Measurements from ENCODE around the gene GPR155. TPM values are rescaled to one million over a fixed set of nuclear protein-coding genes. Genes with fewer than 3 reads are reported as not detected.

The GPR155 gene
- total and polyA plus RNA-seq, 2 donors (not counting 1 experiment from before 2014, with no cell fraction given), result 4.2 to 17.6 TPM

DNA sequence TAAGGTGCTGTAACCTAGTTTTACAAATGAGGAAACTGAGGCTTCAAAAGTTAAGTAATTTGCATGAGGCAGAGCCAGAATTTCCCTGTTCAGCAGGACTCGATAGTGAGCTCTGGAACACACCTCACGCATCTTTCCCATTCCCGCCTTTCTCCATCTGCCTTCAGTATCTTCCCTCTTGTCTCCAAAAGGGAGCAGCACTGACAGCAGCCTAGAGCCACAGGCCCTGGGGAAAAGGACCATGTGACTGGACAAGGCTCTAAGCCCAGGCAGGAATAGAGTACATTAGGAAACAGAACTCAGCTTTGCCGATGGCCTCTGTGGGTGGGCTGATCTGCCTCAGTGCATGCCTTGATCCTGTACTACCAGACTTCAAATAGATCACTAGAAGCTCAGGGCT, 21.5 kb downstream of the GPR155 start:
- ChIA-PET CTCF (interaction anchor here (0.9 to 1.8 kb wide), 5 partner anchors 13 to 222 kb away, joined by 3 to 11 read pairs (median 6); no protein-coding TSS in a partner anchor), POLR2A (no interaction called here)
- Histone ChIP-seq H3K36me3 (replicated peaks in 1 of 2; ENCODE audit: control extremely low read depth in 1 of 2, control insufficient read depth in 1 of 2, extremely low read depth in 1 of 2, insufficient read depth in 2 of 2, low read length in 1 of 2) (no peaks in the 10 kb centered on the region), H3K79me2 (ENCODE audit: control insufficient read depth, insufficient read depth, low read length) (no peaks in the 10 kb centered on the region), H3K9me3 (ENCODE audit: control extremely low read depth in 1 of 3, control insufficient read depth in 2 of 3, insufficient read depth in 1 of 3, low read length in 2 of 3) (no peaks in the 10 kb centered on the region), H3K27me3 (replicated peaks in 1 of 4; ENCODE audit: control extremely low read depth in 1 of 4, control insufficient read depth in 3 of 4, insufficient read depth in 4 of 4, low read length in 3 of 4) (no peaks in the 10 kb centered on the region), H3K9ac (ENCODE audit: low read length) (no peak overlapping the region), H3K4me1 (ENCODE audit: control insufficient read depth in 2 of 2, insufficient read depth in 2 of 2, low read length in 2 of 2) (no peaks in the 10 kb centered on the region), H3K4me3 (ENCODE audit: control extremely low read depth in 1 of 5, extremely low read depth in 1 of 5, insufficient read depth in 1 of 5, low read depth in 2 of 5, low read length in 4 of 5) (no peak overlapping the region), H2AFZ (ENCODE audit: insufficient read depth, low read depth, low read length, poor library complexity, severe bottlenecking) (no peak overlapping the region), H4K20me1 (ENCODE audit: control insufficient read depth, insufficient read depth, low read length, poor library complexity, severe bottlenecking) (no peaks in the 10 kb centered on the region), H3K27ac (ENCODE audit: low read length in 2 of 2) (no peak overlapping the region), H3K4me2 (replicated peaks; ENCODE audit: low read depth, low read length, poor library complexity, severe bottlenecking) (no peak overlapping the region)
- intact Hi-C loops (cut with micrococcal nuclease), result no loop called here
- H3K9me3 Mint-ChIP-seq (ENCODE audit: insufficient read depth), result no peaks in the 10 kb centered on the region
- no peak overlapping the region for H3K27ac Mint-ChIP-seq
- H3K4me1 Mint-ChIP-seq, result no peaks in the 10 kb centered on the region
- no peaks in the 10 kb centered on the region for H3K27me3 Mint-ChIP-seq
- H3K4me3 Mint-ChIP-seq, result no peak overlapping the region
- ATAC-seq (ENCODE audit: low read depth), result no peak
- TF ChIP-seq EZH2 (IDR thresholded peaks at IDR 0.05; ENCODE audit: borderline replicate concordance, insufficient read depth, low read depth, low read length, poor library complexity, severe bottlenecking), result no peak
- TF ChIP-seq, protein P1, sequence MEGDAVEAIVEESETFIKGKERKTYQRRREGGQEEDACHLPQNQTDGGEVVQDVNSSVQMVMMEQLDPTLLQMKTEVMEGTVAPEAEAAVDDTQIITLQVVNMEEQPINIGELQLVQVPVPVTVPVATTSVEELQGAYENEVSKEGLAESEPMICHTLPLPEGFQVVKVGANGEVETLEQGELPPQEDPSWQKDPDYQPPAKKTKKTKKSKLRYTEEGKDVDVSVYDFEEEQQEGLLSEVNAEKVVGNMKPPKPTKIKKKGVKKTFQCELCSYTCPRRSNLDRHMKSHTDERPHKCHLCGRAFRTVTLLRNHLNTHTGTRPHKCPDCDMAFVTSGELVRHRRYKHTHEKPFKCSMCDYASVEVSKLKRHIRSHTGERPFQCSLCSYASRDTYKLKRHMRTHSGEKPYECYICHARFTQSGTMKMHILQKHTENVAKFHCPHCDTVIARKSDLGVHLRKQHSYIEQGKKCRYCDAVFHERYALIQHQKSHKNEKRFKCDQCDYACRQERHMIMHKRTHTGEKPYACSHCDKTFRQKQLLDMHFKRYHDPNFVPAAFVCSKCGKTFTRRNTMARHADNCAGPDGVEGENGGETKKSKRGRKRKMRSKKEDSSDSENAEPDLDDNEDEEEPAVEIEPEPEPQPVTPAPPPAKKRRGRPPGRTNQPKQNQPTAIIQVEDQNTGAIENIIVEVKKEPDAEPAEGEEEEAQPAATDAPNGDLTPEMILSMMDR (IDR thresholded peaks at IDR 0.05), result no peak
- 94% methylated on average over 3 of the region's 4 CpGs for WGBS (ENCODE audit: insufficient coverage)
- no peak for DNase-seq

DNA sequence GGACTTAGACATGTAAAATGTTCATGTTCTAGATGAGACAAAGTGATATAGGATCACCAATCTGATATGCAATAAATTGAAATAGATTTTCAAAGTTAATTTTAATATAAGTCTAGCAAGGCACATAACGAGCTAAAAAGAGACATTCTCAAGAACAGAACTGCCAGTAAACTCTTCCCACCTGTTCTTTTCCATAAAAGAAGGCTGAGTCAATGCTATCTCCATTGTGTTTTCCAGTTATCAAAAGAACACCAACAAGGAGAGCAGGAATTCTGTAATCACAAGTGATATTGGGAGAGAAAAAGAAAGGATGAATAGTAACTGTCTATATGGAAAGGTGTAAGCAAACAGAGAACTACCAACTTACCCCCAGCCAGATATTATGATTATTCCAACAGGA, 25.6 kb downstream of the GPR155 start:
- POLR2A ChIA-PET, result no interaction called here
- CTCF ChIA-PET, result interaction anchor here (0.8 to 5.9 kb wide), 17 partner anchors 10 to 237 kb away, joined by 3 to 194 read pairs (median 14); partner anchors contain the start of genes GPR155 and SCRN3
- Histone ChIP-seq H3K4me1 (ENCODE audit: control insufficient read depth in 2 of 2, insufficient read depth in 2 of 2, low read length in 2 of 2) (no peaks in the 10 kb centered on the region), H3K4me3 (ENCODE audit: control extremely low read depth in 1 of 5, extremely low read depth in 1 of 5, insufficient read depth in 1 of 5, low read depth in 2 of 5, low read length in 4 of 5) (no peak overlapping the region), H3K9me3 (ENCODE audit: control extremely low read depth in 1 of 3, control insufficient read depth in 2 of 3, insufficient read depth in 1 of 3, low read length in 2 of 3) (no peaks in the 10 kb centered on the region), H3K36me3 (replicated peaks in 1 of 2; ENCODE audit: control extremely low read depth in 1 of 2, control insufficient read depth in 1 of 2, extremely low read depth in 1 of 2, insufficient read depth in 2 of 2, low read length in 1 of 2) (peaks cover 0 to 2% of the 10 kb centered on the region in 2 experiments), H3K4me2 (replicated peaks; ENCODE audit: low read depth, low read length, poor library complexity, severe bottlenecking) (no peak overlapping the region), H2AFZ (ENCODE audit: insufficient read depth, low read depth, low read length, poor library complexity, severe bottlenecking) (no peak overlapping the region), H3K27ac (ENCODE audit: low read length in 2 of 2) (no peak overlapping the region), H3K9ac (ENCODE audit: low read length) (no peak overlapping the region), H3K27me3 (replicated peaks in 1 of 4; ENCODE audit: control extremely low read depth in 1 of 4, control insufficient read depth in 3 of 4, insufficient read depth in 4 of 4, low read length in 3 of 4) (no peaks in the 10 kb centered on the region), H3K79me2 (ENCODE audit: control insufficient read depth, insufficient read depth, low read length) (no peaks in the 10 kb centered on the region), H4K20me1 (ENCODE audit: control insufficient read depth, insufficient read depth, low read length, poor library complexity, severe bottlenecking) (no peaks in the 10 kb centered on the region)
- intact Hi-C loops (cut with micrococcal nuclease), result no loop called here
- Mint-ChIP-seq H3K27me3 (no peaks in the 10 kb centered on the region), H3K27ac (no peak overlapping the region), H3K9me3 (ENCODE audit: insufficient read depth) (no peaks in the 10 kb centered on the region), H3K4me1 (no peaks in the 10 kb centered on the region), H3K4me3 (no peak overlapping the region)
- DNase-seq (no peak), ATAC-seq (ENCODE audit: low read depth) (no peak)
- TF ChIP-seq, protein P1 (IDR thresholded peaks at IDR 0.05), result no peak
- no peak for TF ChIP-seq EZH2 (IDR thresholded peaks at IDR 0.05; ENCODE audit: borderline replicate concordance, insufficient read depth, low read depth, low read length, poor library complexity, severe bottlenecking)
- WGBS (ENCODE audit: insufficient coverage), result no CpG with 5 or more reads among the region's 1 CpG

All from B cell (primary cell).